T47D (cell line): Measurements from ENCODE around the gene RFX7.
"Not testable (repeated sequence)": the region's sequence is repeated elsewhere in the genome, so short reads cannot be mapped to it uniquely, and the experiment has no call there.

Experiments used
- DNase-seq, 2 experiments: peaks; one replicate each; pipeline versions ENCODE4 v3.0.0 to v3.0.0-alpha.2; 2011 to 2012; ENCODE audit warnings: low read depth in 1 of 2, low spot score in 1 of 2
- JUND ChIP-seq: IDR thresholded peaks from 2 replicates; pipeline ENCODE4 v1.6.1; 2012; ENCODE audit warnings: low read depth
- in situ Hi-C: cut with HindIII; loops from 2 replicates; pipeline ENCODE4 v1.10.0; 2016; ENCODE audit warnings: low sequenced_read_pairs, low pct_unique_long_range_greater_than_20kb

RFX7 gene

DNA sequence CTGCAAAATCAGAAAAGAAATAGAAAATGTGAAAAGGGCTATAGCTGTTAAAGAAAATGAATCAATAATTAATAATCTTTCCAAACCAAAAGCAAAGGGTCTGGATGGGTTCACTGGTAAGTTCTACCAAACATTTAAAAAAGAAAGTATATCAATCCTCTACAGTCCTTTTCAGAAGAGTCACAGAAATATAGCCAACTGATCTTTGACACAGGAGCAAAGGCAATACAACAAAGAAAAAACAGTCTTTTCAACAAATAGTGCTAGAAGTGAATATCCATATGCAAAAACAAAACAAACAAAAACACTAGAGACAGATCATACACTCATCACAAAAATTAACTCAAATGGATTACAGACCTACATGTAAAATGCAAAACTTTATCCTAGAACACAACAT is 32.6 kb downstream of the RFX7 start:
- TF ChIP-seq JUND: no peak
- no peak for DNase-seq
- in situ Hi-C loops: no loop called here

DNA sequence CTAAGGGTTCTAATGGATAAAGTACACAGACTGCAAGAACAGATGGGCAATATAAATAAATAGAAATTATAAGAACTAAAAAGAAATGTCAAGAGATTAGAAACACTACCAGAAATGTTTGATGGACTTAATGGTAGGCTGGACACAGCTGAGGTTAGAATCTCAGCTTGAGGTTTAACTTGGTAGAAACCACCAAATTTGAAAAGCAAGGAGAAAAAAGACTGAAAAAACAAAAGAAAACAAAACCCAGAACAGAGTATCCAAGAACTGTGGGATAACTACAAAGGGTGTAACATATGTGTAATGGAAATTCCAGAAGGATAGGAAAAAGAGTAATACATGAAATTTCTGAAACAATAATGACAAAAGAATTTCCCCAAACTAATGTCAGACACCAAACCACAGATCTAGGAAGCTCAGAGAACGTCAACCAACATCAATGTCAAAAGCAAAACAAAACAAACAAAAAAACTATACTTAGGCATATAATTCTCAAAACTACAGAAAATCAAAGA is 35.0 kb downstream of the RFX7 start:
- DNase-seq: no peak
- in situ Hi-C loops: no loop called here
- no peak for TF ChIP-seq JUND

GRCh38 chr15:56208185-56208584 is 35.5 kb downstream of the RFX7 start:
- TF ChIP-seq JUND: no peak

GRCh38 chr15:56207711-56208110 is 36.0 kb downstream of the RFX7 start:
- in situ Hi-C loops: no loop called here

More at GRCh38 chr15:56208185-56208584, 35.5 kb downstream of the RFX7 start:
- in situ Hi-C loops: no loop called here
- no peak for DNase-seq

DNA sequence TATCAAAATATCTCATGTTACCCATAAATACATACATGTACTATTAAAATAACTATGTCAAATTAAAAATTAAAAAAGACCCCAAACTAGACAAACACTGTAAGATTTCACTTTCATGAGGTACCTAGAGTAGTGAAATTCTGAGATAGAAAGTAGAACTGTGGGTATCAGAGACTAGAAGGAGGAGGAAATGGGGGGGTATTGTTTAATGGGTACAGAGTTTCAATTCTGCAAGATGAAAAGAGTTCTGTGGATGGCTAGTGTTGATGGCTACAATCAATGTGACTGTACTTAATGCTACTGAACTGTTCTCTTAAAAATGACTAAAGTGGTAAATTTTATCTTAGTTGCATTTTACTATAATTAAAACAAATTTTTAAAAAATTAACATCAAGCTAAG is 36.6 kb downstream of the RFX7 start:
- in situ Hi-C loops: no loop called here
- no peak for DNase-seq
- TF ChIP-seq JUND: no peak

More at GRCh38 chr15:56207711-56208110, 36.0 kb downstream of the RFX7 start:
- no peak for DNase-seq
- no peak for TF ChIP-seq JUND

GRCh38 chr15:56205061-56205876 is 38.4 kb downstream of the RFX7 start:
- TF ChIP-seq JUND: no peak
- in situ Hi-C loops: no loop called here
- DNase-seq: no peak

- in situ Hi-C loops: not testable (repeated sequence)
These were observed 40.3 kb downstream of the RFX7 start for GRCh38 chr15:56203312-56203922.

DNA sequence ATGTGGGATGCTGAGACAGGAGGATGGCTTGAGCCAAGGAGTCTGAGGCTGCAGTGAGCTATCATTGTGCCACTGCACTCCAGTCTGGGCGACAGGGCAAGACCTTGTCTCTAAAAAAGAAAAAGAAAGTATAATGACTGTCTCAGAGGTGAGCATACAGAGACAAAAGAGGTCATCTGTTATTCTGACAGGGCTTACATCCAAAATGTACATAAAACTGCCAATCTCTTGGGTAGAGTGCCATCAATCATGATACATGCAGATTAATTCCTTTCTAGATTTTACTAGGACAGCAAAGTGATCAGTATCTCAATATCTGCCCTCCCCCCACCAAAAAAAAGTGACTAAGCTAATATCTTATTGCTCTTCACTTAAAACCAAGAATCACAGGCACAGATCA is 41.0 kb downstream of the RFX7 start:
- TF ChIP-seq JUND: no peak
- in situ Hi-C loops: no loop called here
- DNase-seq: no peak

More at GRCh38 chr15:56203312-56203922, 40.3 kb downstream of the RFX7 start:
- DNase-seq: not testable (repeated sequence)

GRCh38 chr15:56199038-56199437 is 44.6 kb downstream of the RFX7 start:
- TF ChIP-seq JUND: no peak
- DNase-seq: no peak
- in situ Hi-C loops: no loop called here

- DNase-seq: no peak
- in situ Hi-C loops: no loop called here
- TF ChIP-seq JUND: no peak
These were observed 49.6 kb downstream of the RFX7 start for GRCh38 chr15:56194035-56194434.

DNA sequence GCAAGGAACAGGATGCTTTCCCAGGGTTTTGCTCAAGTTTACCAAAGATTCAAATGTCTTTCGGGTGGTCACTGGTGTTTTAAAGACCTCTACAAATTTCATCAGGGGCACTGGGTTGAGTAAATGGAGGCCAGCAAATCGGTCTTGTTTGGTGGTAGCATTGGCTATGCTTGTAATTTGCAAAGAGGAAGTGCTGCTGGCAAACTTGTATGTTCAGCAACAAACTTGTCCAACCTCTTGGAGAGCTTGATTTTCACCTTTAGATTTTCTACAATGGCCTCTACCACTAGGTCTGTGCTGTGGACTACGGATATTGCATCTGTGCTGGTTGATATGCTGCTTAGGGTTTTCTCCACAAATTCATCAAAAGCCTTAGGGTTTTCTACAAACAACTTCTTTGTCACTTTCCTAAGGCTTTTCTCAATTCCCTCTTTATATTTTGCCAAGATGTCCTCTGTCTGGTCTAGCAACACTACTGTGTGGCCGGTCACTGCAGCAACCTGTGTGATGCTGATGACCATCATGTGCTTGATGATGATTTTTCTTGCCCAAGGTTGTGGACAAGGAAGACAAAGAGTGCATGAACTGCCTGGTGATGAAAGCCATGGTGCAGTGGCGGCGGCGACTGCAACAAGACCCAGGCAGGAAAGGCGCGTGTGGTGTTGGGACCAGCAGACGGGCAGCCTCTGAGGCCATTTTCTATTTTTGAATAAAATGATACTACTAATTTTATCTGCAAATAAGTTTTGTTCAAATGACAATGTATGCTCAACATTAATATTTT is 50.8 kb downstream of the RFX7 start:
- in situ Hi-C loops: no loop called here
- no peak for TF ChIP-seq JUND
- DNase-seq: peak in 1 of 2 experiments; percentile 22

GRCh38 chr15:56187665-56188064 is 56.0 kb downstream of the RFX7 start:
- no peak for DNase-seq
- no peak for TF ChIP-seq JUND
- in situ Hi-C loops: no loop called here
